HG03108 (cell line): ENCODE data around the gene CYP3A5.
"Not testable (repeated sequence)": the region's sequence is repeated elsewhere in the genome, so short reads cannot be mapped to it uniquely, and the experiment has no call there.

ENCODE experiments used
- ATAC-seq: cut with Tn5 transposase; IDR thresholded peaks from one replicate; pipeline ENCODE4 v1.9.1; 2021; ENCODE audit warnings: moderate library complexity; ENCODE audit not compliant: unreplicated experiment

Gene CYP3A5

GRCh38 chr7:99679400-99680191, at the start of gene CYP3A5:
Gene CYP3A5 (minus strand): TSS chr7:99679996. CDS start chr7:99679896, 100 bp downstream.
- no peak for ATAC-seq

GRCh38 chr7:99728615-99729014, 48.8 kb upstream of the CYP3A5 start:
- ATAC-seq, result no peak

- not testable (repeated sequence) for ATAC-seq
These were observed 43.4 kb upstream of the CYP3A5 start for GRCh38 chr7:99723201-99723600.

- ATAC-seq, result no peak
These were observed 41.2 kb upstream of the CYP3A5 start for GRCh38 chr7:99720800-99721595.

GRCh38 chr7:99719996-99720769, 40.4 kb upstream of the CYP3A5 start:
- ATAC-seq, result no peak

- no peak for ATAC-seq
These were observed 34.3 kb upstream of the CYP3A5 start for GRCh38 chr7:99713995-99714570.

- no peak for ATAC-seq
These were observed 30.2 kb upstream of the CYP3A5 start for GRCh38 chr7:99709838-99710578.

GRCh38 chr7:99709260-99709659, 29.5 kb upstream of the CYP3A5 start:
- ATAC-seq, result no peak

GRCh38 chr7:99707096-99707495, 27.3 kb upstream of the CYP3A5 start:
- ATAC-seq, result no peak

GRCh38 chr7:99699946-99700345, 20.1 kb upstream of the CYP3A5 start:
- no peak for ATAC-seq

GRCh38 chr7:99698867-99699730, 19.3 kb upstream of the CYP3A5 start:
- not testable (repeated sequence) for ATAC-seq

GRCh38 chr7:99694912-99695304, 15.1 kb upstream of the CYP3A5 start:
- ATAC-seq, result no peak

GRCh38 chr7:99694201-99694911, 14.6 kb upstream of the CYP3A5 start:
- ATAC-seq, result no peak

GRCh38 chr7:99693427-99694200, 13.8 kb upstream of the CYP3A5 start:
- ATAC-seq, result no peak

- ATAC-seq, result no peak
These were observed 13.3 kb upstream of the CYP3A5 start for GRCh38 chr7:99693100-99693426.

- ATAC-seq, result not testable (repeated sequence)
These were observed 12.8 kb upstream of the CYP3A5 start for GRCh38 chr7:99692563-99692962.

GRCh38 chr7:99691658-99692057, 11.9 kb upstream of the CYP3A5 start:
- ATAC-seq, result not testable (repeated sequence)

- not testable (repeated sequence) for ATAC-seq
These were observed 11.1 kb upstream of the CYP3A5 start for GRCh38 chr7:99690918-99691317.
